ENCODE measurements around the gene MBNL2.

Gene MBNL2

GRCh38 chr13:97295283-97296182 is 73.4 kb downstream of the MBNL2 start:
- no peak for TF ChIP-seq CTCF (IDR thresholded peaks at IDR 0.05; ENCODE audit: control insufficient read depth, insufficient read depth, low read depth, low read length, missing control alignments)
- DNase-seq (ENCODE audit: low read depth) = no peak
- H3K4me3 ChIP-seq (ENCODE audit: control insufficient read depth, low read depth, low read length) = no peak overlapping the region

- TF ChIP-seq CTCF (IDR thresholded peaks at IDR 0.05; ENCODE audit: control insufficient read depth, insufficient read depth, low read depth, low read length, missing control alignments) = no peak
- H3K4me3 ChIP-seq (ENCODE audit: control insufficient read depth, low read depth, low read length) = no peak overlapping the region
- DNase-seq (ENCODE audit: low read depth) = no peak
These were observed 74.6 kb downstream of the MBNL2 start for GRCh38 chr13:97296740-97297139.

GRCh38 chr13:97298816-97299215 is 76.7 kb downstream of the MBNL2 start:
- DNase-seq (ENCODE audit: low read depth) = no peak
- no peak overlapping the region for H3K4me3 ChIP-seq (ENCODE audit: control insufficient read depth, low read depth, low read length)
- no peak for TF ChIP-seq CTCF (IDR thresholded peaks at IDR 0.05; ENCODE audit: control insufficient read depth, insufficient read depth, low read depth, low read length, missing control alignments)

- TF ChIP-seq CTCF (IDR thresholded peaks at IDR 0.05; ENCODE audit: control insufficient read depth, insufficient read depth, low read depth, low read length, missing control alignments) = no peak
- no peak for DNase-seq (ENCODE audit: low read depth)
- H3K4me3 ChIP-seq (ENCODE audit: control insufficient read depth, low read depth, low read length) = no peak overlapping the region
These were observed 78.7 kb downstream of the MBNL2 start for GRCh38 chr13:97300871-97301270.

GRCh38 chr13:97301382-97302095 is 79.4 kb downstream of the MBNL2 start:
- no peak overlapping the region for H3K4me3 ChIP-seq (ENCODE audit: control insufficient read depth, low read depth, low read length)
- no peak for DNase-seq (ENCODE audit: low read depth)
- TF ChIP-seq CTCF (IDR thresholded peaks at IDR 0.05; ENCODE audit: control insufficient read depth, insufficient read depth, low read depth, low read length, missing control alignments) = no peak

- TF ChIP-seq CTCF (IDR thresholded peaks at IDR 0.05; ENCODE audit: control insufficient read depth, insufficient read depth, low read depth, low read length, missing control alignments) = no peak
- no peak for DNase-seq (ENCODE audit: low read depth)
- no peak overlapping the region for H3K4me3 ChIP-seq (ENCODE audit: control insufficient read depth, low read depth, low read length)
These were observed 80.5 kb downstream of the MBNL2 start for GRCh38 chr13:97302611-97303010.
